ENCODE data around the gene CST7.
"Not testable (repeated sequence)": the region's sequence is repeated elsewhere in the genome, so short reads cannot be mapped to it uniquely, and the experiment has no call there.

The CST7 gene

DNA sequence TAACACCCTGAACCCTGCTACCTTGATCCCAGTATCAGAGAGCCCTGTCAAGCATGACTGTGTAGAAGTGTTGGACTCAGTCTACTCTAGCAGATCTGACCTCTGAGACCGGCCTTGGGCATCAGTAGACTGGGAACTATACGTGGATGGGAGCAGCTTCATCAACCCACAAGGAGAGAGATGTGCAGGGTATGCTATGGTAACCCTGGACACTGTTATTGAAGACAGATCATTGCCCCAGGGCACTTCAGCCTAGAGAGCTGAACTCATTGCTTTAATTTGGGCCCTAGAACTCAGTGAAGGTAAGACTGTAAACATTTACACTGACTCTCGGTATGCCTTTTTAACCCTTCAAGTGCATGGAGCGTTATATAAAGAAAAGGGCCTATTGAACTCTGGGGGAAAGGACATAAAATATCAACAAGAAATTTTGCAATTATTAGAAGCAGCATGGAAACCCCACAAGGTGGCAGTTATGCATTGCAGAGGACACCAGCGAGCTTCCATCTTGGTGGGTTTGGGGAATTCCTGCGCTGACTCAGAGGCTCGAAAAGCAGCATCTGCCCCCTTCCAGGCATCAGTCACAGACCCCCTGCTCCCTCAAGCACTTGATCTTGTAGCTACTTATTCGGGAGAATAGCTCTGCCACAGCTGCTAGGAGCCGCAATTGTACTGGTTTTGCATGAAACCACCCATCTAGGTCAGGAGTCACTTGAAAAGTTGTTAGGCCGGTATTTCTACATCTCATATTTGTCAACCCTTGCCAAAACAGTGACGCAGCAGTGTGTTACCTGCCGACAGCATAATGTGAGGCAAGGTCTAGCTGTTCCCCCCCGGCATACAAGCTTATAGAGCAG lies 19.0 kb upstream of the CST7 start:
- not testable (repeated sequence) for DNase-seq (ENCODE audit: low spot score)

DNA sequence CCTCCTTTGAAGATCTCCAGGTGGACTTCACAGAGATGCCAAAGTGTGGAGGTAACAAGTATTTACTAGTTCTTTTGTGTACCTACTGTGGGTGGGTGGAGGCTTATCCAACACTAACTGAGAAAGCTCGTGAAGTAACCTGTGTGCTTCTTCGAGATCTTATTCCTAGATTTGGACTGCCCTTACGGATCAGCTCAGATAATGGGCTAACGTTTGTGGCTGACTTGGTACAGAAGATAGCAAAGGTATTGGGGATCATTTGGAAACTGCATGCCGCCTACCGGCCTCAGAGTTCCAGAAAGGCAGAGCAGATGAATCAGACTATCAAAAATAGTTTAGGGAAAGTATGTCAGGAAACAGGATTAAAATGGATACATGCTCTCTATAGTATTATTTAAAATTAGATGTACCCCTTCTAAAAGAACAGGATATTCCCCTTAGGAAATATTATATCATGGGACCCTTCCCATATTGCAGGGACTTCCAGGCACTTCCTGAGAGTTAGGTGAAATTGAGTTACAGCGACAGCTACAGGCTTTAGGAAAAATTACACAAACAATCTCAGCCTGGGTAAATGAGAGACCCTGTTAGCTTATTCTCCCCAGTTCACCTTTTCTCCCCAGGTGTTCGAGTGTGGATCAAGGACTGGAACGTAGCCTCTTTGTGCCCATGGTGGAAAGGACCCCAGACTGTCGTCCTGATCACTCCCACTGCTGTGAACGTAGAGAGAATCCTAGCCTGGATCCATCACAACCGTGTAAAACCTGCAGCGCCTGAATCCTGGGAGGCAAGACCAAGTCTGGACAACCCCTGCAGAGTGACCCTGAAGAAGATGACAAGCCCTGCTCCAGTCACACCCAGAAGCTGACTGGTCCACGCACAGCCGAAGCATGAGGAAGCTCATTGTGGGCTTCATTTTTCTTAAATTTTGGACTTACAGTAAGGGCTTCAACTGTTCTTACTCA lies 18.1 kb upstream of the CST7 start:
- DNase-seq (ENCODE audit: low spot score) = not testable (repeated sequence)

DNA sequence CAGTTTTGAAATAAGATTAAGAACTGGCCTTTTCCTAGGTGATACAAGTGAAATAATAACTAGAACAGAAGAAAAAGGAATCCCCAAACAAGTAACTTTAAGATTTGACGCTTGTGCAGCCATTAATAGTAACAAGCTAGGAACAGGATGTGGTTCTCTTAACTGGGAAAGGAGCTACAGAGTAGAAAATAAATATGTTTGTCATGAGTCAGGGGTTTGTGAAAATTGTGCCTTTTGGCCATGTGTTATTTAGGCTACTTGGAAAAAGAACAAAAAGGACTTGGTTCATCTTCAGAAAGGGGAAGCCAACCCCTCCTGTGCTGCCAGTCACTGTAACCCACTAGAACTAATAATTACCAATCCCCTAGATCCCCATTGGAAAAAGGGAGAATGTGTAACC lies 17.2 kb upstream of the CST7 start:
- DNase-seq (ENCODE audit: low spot score) = not testable (repeated sequence)

DNA sequence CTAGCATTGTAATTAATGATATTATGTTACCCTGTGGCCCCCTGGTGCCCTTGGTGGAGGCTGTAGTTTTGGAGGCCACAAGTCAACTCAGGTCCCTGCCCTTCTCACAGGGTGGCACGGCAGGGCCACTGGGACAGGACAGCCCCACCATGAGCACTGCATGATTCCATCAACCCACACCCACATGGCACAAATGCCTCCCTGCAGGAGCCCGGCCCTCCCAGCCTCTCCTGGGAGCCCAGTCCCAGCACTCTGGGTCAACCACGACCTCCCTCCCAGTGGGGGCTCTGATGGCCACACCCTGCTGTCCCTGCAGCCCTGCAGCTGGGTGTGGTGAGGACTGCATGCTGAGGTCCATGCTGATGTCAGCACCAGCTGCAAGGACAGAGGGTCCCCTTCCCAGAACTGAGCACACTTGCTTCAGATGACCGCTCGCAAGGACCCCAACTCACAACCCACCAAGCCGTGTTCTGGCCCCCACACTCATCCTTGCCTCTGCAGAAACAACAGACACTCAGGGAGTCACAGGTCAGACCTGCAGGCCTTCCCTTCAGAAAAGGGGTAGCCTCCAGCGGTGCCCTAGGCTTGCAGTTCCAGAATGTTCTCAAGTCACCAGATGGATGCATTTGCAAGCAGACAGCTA lies 15.7 kb upstream of the CST7 start:
- no peak for DNase-seq (ENCODE audit: low spot score)

DNA sequence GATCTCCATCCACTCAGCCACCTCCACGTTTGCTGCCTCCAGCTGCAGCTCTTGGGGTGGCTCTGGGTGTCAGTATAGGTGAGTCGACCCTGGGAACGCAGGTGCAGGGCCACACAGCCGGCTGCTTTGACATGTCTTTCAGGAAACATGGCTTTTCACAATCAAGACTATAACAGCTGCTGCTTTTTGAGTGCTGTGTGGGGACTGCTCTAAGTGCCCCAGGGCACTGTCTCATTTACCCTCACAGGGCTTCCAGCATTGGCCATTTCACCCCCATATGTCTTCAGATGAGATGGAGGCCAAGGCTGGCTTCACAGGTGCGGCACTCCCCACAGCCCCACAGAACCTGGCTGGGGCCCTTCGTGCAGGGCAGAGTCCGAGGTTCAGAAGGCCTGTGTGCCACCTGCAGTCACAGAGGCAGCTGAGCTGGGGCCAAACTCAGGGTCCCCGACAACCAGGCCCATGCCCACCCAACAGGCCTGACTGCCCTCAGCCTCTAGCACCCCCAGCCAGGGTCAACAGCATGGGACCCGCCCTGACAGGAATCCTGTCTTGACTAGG lies 14.9 kb upstream of the CST7 start:
- no peak for DNase-seq (ENCODE audit: low spot score)

DNA sequence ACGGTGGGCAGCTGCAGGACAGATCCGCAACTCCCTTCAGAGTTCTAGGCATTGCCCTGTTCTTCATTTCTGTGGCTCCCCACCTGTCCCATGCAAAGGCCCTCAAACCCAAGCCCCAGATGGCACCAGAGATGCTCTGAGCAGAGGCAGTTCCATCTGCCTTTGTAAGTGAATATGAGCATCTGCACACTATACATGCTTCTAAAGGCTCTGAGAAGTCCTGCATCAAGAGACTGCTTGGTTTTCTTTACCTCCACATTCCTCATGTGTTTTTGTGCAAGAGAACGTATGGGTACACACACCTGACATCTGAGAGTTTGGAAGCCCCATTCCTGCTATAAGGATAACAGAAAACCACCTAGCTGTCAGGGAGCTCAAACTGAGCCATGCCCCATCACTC lies 14.4 kb upstream of the CST7 start:
- no peak for DNase-seq (ENCODE audit: low spot score)

DNA sequence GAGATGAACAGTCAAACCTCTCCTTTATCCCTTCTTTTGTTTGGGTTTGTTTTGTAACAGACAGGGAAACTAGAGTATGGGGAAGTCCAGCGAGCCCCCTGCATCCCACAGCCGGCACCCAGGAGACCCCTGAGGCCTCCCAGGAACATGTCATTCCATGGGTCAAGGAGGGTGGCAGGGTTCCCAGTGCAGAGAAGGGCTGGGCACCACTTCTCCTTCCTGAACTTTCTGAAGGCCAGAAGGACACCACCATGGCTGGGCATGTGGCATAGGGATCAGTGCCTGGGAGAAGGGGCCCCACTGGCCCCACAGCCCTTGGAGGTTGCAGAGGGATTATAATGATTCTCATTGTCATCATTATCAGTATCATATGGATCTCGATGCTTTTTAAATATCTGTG lies 13.9 kb upstream of the CST7 start:
- DNase-seq (ENCODE audit: low spot score) = no peak

DNA sequence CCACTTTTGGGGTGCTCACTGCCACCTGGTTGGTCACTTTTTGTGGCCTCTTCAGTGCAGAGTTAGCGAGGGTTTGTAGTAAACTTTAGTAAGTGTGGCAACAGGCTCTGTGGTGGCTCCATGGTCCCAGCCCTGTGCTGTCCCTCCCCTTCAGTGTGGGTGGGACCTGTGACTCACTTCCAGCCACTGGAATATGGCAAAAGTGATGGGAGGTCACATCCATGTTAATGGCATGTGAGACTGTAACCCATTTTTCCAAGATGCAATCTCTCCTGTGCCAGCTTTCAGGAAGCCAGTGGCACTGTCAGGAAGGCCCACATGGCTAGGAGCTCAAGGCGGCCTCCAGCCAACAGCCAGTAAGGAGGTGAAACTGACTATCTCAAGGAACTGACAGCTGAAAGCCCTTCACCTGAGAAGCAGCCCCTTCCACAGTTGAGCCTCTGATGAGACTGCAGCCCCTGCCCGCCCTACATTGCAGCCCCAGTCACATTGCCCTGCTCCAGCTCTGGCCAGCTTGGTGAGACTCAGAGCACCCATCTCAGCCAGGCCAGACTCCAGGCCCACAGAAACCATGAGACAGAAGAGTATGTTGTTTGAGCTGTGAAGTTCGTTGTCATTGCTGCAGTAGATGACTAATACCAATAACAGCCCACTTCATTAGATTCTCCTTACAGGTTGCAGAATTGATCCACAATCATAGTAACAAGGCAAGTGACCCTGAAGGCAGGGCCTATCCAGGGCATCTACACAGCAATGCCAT lies 13.1 kb upstream of the CST7 start:
- no peak for DNase-seq (ENCODE audit: low spot score)

DNA sequence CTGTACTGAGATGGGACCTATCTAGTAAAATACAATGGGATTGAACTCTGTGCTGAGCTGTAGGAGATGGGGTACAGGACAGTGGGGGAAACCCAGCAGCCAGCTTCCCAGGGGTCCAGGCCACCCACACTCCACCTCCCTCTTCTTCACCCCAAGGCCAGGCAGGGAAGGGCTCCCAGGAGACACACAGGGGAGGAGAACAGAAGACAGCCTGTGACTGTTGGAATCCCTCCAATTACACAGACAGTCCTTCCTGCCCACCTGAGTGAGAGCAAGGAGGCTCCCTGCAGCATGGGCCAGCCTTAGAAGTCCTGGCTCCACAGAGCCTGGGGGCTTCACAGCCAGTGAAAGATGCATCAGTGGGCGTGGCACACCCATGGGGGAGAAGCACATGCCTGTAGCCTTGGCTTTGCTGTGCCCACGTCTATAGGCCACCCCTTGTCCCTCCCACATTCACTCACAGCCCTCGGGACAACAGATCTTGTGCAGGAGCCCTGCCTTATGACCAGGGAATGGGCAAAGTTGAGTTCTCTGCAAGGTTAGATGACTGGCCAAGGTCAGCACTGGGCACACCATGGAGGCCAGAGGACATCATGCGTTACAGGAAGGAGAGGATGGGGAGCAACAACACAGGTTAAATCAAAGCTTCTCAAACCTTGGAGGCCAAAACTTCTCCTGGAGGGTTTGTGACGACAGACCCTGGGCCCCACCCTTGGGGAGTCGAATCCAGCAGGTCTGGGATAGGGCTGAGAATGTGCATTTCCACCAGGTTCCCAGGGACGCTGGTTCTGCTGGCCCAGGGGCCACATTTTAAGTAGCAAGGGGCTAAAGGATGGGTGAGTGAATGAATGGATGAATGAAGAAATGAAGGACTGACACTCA lies 12.3 kb upstream of the CST7 start:
- no peak for DNase-seq (ENCODE audit: low spot score)

DNA sequence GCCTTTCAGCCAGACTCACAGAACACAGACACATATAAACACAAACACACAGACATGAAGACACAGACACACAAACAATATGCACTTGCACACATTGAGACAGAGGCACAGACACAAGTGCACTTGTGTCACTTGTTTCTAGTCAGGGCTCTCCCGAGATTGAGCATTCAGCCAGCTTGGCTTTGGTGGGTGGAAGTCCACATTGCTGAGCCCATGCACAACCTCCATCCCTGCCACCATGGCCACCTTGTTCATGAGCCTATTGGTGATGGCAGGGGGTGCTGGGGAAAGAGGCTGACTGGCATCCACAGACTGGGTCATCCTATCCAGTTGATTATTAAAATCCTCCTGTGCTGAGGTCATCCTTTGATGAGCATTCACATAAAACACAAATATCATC lies 11.5 kb upstream of the CST7 start:
- DNase-seq (ENCODE audit: low spot score) = no peak

DNA sequence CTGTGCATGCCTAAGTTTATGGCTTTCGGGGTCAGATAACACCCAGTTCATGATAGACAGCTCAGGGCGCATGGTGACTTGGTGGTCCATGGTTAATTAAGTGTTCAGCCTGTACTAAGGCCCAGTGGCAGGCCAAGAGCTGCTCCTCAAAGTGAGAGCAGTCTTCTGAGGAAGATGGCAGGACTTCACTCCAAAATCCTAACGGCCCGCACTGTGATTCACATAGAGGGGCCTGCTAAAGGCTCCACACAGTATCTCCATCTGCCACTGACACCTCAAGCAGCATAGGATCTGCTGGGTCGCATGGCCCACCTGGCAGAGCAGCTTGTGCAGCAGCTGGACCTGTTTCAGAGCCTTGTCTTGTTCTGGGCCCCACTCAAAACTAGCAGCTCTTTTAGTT lies 10.6 kb upstream of the CST7 start:
- no peak for DNase-seq (ENCODE audit: low spot score)

DNA sequence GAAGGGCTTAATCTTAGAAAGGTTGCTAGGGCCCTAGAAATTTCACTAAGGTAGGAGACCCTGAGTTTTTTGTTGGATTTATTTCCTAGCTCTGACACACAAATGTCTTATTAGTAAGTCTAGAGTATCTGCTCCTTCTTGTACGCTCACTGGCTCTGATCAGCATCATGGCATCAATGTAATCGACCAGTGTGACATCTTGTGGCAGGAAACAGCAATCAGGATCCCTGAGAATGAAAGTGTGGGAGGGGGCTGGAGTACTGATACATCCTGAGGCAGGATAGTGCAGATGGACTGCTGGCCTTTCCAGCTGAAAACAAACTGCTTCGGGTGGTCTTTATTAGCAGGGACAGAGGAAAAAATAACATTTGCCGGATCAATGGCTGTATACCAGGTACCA lies 10.0 kb upstream of the CST7 start:
- no peak for DNase-seq (ENCODE audit: low spot score)

DNA sequence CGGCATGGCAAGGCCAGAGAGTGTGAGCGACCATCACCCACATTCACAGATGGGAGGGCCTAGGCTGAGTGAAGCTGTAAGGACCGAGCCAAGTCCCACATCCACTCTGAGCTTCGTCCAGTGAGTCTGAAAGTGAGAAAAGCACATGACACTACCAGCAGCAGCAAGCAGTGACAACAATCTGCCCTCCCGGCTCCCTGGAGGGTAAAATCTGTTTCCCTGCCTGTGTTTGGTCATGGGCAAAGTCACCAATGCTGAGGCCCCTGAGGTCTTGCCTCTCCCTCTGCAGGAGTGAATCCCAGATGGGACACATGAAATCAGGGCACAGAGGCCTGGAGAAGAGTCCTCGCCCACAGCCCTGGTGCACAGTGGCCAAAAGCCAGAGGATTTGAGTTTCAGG lies 6.4 kb upstream of the CST7 start:
- no peak for DNase-seq (ENCODE audit: low spot score)

DNA sequence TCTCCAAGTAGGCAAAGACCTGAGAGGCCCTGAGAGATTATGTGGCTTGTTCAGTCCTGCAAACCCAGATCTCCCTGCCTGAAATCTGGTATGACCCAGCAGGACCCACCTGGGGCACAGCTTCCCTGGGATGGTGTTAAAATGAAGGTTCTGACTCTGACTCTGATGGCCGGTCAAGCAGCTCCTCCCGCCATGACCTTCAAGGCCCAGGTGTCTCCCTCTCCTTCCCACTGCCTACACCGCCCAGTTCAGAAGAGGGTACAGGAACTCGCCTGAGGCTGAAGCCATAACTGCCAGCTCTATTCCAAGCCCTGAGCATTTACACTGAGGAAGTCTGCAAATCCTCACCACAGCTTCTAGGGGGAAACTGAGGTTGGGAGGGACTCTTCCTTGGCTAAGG lies 5.9 kb upstream of the CST7 start:
- DNase-seq (ENCODE audit: low spot score) = no peak

DNA sequence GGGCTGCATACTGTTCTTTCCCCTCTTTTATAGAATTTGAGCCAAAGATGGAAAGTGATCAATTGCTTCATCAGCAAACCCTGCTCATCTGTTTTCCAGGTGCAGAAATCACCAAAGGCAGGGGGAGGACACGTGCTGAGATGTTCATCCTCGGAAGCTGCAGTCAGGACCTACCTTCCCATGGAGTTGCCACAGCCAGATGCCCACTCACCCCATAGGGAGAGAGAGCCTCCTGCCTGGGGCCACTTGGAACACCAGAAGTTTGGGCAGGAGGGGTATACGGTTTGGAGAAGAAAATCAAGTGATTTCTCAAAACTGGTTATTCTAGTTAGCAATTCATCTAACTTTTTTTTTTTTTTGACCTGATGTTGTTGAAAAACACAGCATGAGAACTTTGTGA lies 5.3 kb upstream of the CST7 start:
- no peak for DNase-seq (ENCODE audit: low spot score)

DNA sequence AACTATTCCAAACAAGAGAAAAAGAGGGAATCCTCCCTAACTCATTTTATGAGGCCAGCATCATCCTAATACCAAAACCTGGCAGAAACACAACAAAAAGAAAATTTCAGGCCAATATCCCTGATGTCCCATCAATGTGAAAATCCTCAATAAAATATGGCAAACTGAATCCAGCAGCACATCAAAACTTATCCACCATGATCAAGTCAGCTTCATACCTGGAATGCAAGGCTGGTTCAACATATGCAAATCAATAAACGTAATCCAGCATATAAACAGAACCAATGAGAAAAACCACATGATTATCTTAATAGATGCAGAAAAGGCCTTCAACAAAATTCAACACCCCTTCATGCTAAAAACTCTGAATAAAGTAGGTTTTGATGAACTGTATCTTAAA lies 2.7 kb upstream of the CST7 start:
- not testable (repeated sequence) for DNase-seq (ENCODE audit: low spot score)

DNA sequence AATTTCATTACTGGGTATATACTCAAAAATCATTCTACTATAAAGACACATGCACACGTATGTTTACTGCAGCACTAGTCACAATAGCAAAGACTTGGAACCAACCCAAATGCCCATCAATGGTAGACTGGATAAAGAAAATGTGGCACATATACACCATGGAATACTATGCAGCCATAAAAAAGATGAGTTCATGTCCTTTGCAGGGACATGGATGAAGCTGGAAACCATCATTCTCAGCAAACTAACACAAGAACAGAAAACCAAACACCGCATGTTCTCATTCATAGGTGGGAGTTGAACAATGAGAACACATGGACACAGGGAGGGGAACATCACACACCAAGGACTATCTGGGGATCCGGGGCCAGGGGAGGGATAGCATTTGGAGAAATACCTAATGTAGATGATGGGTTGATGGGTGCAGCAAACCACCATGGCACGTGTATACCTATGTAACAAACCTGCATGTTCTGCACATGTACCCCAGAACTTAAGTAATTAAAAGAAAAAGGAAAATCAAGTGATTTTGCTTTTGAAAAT lies 602 bp upstream of the CST7 start:
- not testable (repeated sequence) for DNase-seq (ENCODE audit: low spot score)

DNA sequence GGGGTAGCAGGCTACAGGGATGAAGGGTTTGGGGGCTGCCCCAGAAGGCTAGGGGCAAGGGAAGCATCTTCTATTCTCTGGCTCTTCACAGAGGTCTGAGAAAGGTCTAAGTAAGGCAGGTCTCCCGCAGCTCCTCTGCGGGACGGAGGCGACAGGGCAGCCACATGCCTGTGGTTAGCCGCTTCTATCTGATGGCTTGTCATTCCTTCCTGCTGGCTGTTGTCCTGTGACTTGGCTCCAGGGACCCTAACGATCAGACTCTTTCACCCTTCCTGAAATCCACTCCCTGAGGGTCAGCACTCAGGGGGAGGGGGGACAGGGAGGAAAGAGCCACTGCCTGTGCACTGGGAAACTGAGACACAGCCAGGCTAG lies 673 bp downstream of the CST7 start:
- DNase-seq (ENCODE audit: low spot score) = no peak

DNA sequence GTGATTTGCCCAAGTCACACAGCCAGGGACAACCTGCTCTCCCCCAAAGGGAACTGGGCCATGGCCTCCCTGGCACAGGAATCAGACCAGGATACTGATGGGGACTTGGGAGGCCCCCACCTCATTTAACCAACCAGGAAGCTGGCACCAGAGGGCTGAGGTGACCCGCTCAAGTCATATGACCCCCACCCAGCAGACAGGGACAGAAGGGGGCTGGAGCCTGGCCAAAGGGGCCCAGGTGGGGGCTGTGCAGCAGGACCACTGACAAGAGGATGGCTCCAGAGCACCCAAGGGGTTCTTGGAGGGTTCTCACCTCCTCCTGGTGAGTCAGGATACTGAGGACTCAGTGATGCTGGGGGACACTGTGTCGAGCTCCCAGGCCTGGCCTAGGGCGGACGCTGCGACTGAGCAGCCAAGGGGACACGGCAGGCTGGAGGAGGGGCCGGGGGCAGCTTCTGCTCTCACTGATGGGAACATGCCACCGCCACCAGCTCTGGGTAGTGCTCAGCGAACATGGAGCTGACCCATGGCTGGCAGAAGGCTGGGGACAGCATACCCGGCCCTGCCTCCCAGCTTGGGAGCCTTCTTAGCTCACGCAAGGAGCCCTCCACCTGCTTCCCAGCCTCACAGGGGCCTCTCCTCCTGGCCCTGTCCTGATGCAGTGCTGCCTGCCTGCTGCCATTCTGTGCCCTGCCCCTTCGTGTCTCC lies 1.2 kb downstream of the CST7 start:
- DNase-seq (ENCODE audit: low spot score) = no peak

Data from CD4-positive, alpha-beta T cell treated with Interleukin-6 at 100 ng/mL for 8 hours (primary cell).